NCI-H226 (cell line): Measurements from ENCODE around the gene C2orf80.
"Not testable (repeated sequence)": the region's sequence is repeated elsewhere in the genome, so short reads cannot be mapped to it uniquely, and the experiment has no call there.

ENCODE experiments used
- DNase-seq: peaks from one replicate; pipeline ENCODE4 v3.0.0-alpha.2; 2015

The C2orf80 gene

DNA sequence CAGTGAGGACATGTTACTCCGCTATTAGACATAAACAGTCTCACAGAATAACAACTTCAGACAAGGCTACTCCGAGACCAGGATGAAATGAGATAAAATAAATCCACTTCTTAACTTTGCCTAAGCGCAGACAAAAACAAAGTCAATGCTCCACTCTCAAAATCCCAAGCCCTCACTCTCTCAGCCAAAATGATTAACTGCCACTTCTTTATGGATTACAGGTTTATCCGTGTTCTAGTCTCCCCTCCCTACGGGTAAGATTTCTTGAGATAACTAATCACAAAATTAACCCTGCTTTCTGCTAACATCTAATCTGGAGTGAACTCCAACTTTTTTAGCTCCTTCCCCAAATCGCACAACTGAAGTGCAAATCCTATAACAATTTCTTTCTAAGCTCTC lies 59.1 kb downstream of the C2orf80 start:
- DNase-seq, result no peak

DNA sequence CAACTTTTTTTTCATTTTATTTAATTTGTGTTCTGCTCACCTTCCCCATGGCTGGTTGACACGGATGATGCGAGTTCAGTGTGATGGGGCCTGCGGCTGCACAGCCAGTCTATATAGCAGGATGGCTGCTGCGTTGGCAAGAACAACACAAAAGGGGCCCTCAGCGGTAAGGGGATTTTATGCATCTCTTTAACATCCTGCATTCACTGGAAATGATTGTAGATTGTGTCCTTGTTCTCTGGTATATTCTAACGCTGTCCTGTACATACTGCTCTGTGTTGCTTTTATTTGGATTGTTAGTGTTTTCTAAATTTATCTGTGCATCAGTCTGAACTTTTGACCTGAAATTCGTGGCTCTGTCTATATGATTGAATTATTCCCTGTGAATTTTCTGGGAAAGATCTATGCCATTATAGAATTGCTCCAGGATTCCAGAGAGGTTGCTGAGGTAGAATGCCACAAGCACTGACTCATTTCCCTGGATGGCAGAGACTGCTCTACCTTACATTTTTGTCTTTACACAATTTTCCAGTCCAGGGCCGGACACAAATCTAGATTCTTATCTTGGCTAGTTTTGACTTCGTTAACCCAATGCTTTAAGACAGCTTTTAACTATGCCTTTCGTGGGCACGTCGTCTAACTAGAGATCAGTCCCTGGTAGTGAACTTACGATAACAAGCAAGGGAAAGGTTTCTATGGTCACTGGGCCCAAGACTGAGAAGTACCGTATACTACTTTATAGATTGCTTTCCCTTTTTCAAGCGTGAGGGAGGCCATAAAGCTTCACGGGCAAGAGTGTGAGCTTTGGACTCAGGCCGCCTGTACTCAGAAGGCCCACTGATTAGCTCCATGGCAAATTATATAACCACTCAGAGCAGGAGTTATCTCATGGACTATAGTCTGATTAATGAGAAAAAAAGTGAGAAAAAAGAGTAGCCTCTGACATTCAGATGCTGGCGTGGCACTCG lies 59.8 kb downstream of the C2orf80 start, which contains the start of gene CRYGC:
Gene CRYGC, minus strand, starts transcription at position 85 of the 968 bp plus-strand sequence. Its CDS starts 36 bp downstream, at position 49.
- peak; percentile 60 for DNase-seq

- no peak for DNase-seq
These were observed 61.7 kb downstream of the C2orf80 start for GRCh38 chr2:208128136-208128535.

DNA sequence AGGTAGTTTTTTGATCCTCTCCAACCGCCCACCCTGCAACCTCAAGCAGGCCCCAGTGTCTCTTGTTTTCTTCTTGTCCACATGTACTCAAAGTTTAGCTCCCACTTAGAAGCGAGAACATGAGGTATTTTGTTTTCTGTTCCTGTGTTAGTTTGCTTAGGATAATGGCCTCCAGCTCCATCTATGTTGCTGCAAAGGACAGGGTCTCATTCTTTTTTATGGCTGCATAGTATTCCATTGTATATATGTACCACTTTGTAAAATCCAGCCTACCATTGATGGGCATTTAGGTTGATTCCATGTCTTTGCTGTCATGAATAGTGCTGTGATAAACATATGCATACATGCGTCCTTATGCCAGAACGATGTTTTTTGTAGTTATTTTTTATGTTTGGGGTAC lies 62.7 kb downstream of the C2orf80 start:
- no peak for DNase-seq

DNA sequence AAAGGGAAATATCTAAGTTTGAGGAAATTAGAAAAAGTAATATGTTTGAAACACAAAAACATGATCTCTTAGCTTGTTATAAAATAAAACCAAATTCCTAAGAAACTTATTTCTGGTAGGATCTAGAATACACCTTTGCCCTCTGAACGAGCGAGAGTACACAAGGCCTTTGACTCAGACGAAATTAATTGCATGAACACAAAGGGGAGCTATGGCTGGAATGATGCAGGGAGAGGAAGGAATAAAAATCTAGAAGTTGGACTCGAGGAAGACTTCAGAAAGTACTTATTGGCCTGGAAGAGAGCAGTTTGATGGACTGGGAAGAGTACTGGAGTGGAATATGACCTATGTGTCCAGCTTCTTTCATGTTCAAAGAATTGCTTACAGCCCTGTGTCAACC lies 64.6 kb downstream of the C2orf80 start:
- no peak for DNase-seq

- DNase-seq, result not testable (repeated sequence)
These were observed 65.7 kb downstream of the C2orf80 start, which contains the start of gene CRYGD for GRCh38 chr2:208124013-208124715. Gene CRYGD, minus strand, starts transcription at chr2:208124524. Its CDS starts 51 bp downstream, at chr2:208124473.

GRCh38 chr2:208122248-208122647 lies 67.6 kb downstream of the C2orf80 start:
- DNase-seq, result no peak

DNA sequence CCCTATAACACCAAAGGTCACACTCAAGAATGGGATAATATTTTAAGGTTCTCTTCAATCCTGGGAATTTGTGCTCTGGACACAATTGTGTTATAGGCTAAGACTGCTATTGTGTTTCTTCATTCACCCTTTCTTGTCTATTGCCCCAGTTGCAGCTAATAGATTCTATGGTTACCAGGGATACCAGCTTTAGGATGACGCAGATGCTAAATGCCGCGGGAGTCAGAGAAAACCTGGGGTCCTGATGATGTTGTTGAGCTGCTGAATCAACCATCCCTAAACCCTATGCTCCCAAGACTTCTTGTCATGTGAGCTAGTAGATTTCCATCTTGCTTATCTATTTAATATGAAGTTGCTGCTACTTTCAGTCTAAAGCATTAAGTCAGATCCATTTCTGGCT lies 70.9 kb downstream of the C2orf80 start:
- no peak for DNase-seq

- DNase-seq, result not testable (repeated sequence)
These were observed 72.4 kb downstream of the C2orf80 start for GRCh38 chr2:208117390-208117789.
